Mesothelial cell of epicardium (in vitro differentiated cells): ENCODE data around the gene PIM2. TPM values are rescaled to one million over a fixed set of nuclear protein-coding genes. Genes with fewer than 3 reads are reported as not detected.

Experiments
- DNase-seq, 2 experiments: peaks; one replicate each; pipeline ENCODE4 v3.0.0; 2021; ENCODE audit warnings: low spot score in 2 of 2; ENCODE audit not compliant: unreplicated experiment in 2 of 2
- H3K27ac Mint-ChIP-seq: 2 replicates; pipeline ENCODE4 v1.8.0; 2021; ENCODE audit warnings: mixed read lengths
- H3K27me3 Mint-ChIP-seq: 2 replicates; pipeline ENCODE4 v1.8.0; 2021; ENCODE audit warnings: low read depth, mixed read lengths
- H3K36me3 Mint-ChIP-seq: 2 replicates; pipeline ENCODE4 v1.8.0; 2021; ENCODE audit warnings: mixed read lengths
- H3K4me1 Mint-ChIP-seq: 2 replicates; pipeline ENCODE4 v1.8.0; 2021; ENCODE audit warnings: mixed read lengths
- H3K4me3 Mint-ChIP-seq: 2 replicates; pipeline ENCODE4 v1.8.0; 2021; ENCODE audit warnings: mild to moderate bottlenecking, moderate library complexity, mixed read lengths
- H3K9me3 Mint-ChIP-seq: 2 replicates; pipeline ENCODE4 v1.8.0; 2021; ENCODE audit warnings: mixed read lengths
- total RNA-seq: library from RNA; stranded (reverse); gene quantifications from 3 replicates; pipeline ENCODE4 v1.2.1, GENCODE V29; 2021
- TF ChIP-seq, protein P1 (sequence below): fragments of 200-600 bp; sonication (generic); IDR thresholded peaks from one replicate; pipeline ENCODE4 v1.5.0; 2021; ENCODE audit warnings: antibody characterized with exemption; ENCODE audit not compliant: unreplicated experiment

PIM2 gene
- total RNA-seq, 1 donor from 2014 or later, result 10.3 TPM

DNA sequence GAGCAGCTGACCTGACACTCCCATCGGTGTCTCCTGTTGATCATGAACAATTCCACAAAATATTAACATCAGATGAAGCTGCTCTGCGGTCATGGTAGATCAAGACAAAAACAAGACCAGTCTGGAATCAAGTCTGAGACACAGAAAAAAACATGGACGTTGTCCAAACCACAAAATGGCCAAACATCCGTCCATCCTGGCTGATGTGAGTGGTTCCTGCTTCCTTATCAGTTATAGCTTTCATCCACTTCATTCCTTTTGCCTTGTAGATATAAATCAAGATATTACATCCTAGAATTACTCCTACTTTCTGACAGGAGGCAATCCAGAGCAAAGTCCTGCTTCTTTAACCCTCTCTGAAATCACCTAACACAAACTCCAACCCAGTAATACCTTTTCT lies 54.6 kb downstream of the PIM2 start:
- DNase-seq, result peak in 1 of 2 experiments; percentile 22
- Mint-ChIP-seq H3K36me3 (no peaks in the 10 kb centered on the region), H3K27me3 (no peaks in the 10 kb centered on the region), H3K9me3 (peaks cover 16% of the 10 kb centered on the region), H3K4me3 (no peak overlapping the region), H3K27ac (peak overlapping the region; percentile 73), H3K4me1 (peaks cover 13% of the 10 kb centered on the region)
- TF ChIP-seq, protein P1, sequence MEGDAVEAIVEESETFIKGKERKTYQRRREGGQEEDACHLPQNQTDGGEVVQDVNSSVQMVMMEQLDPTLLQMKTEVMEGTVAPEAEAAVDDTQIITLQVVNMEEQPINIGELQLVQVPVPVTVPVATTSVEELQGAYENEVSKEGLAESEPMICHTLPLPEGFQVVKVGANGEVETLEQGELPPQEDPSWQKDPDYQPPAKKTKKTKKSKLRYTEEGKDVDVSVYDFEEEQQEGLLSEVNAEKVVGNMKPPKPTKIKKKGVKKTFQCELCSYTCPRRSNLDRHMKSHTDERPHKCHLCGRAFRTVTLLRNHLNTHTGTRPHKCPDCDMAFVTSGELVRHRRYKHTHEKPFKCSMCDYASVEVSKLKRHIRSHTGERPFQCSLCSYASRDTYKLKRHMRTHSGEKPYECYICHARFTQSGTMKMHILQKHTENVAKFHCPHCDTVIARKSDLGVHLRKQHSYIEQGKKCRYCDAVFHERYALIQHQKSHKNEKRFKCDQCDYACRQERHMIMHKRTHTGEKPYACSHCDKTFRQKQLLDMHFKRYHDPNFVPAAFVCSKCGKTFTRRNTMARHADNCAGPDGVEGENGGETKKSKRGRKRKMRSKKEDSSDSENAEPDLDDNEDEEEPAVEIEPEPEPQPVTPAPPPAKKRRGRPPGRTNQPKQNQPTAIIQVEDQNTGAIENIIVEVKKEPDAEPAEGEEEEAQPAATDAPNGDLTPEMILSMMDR, result no peak

Other genes with a start within 250 kb of the PIM2 start
- 1.4 to 2.2 TPM (median 1.5 TPM) in 3 replicates for gene WAS, start 235.2 kb downstream of the PIM2 start, total RNA-seq
- gene SUV39H1, start 222.3 kb downstream of the PIM2 start, total RNA-seq, result 5.3 to 6.3 TPM (median 5.4 TPM) in 3 replicates
- gene GLOD5, start 157.3 kb downstream of the PIM2 start, total RNA-seq, result not detected in 3 replicates
- gene GATA1, start 132.4 kb downstream of the PIM2 start, total RNA-seq, result not detected in 3 replicates
- gene HDAC6, start 117.0 kb downstream of the PIM2 start, total RNA-seq, result 196 to 205 TPM (median 200 TPM) in 3 replicates
- gene ERAS, start 92.5 kb downstream of the PIM2 start, total RNA-seq, result 0.33 to 0.63 TPM (median 0.54 TPM) in 3 replicates
- 41.6 to 46.9 TPM (median 42.8 TPM) in 3 replicates for gene PCSK1N, start 83.4 kb downstream of the PIM2 start, total RNA-seq
- gene TIMM17B, start 21.3 kb downstream of the PIM2 start, total RNA-seq, result 64.7 to 68.2 TPM (median 67.6 TPM) in 3 replicates
- gene PQBP1, start 21.1 kb downstream of the PIM2 start, total RNA-seq, result 62.2 to 64.9 TPM (median 64.3 TPM) in 3 replicates
- gene SLC35A2, start 7.4 kb downstream of the PIM2 start, total RNA-seq, result 42.2 to 45.9 TPM (median 43.8 TPM) in 3 replicates
- 64.4 to 66.0 TPM (median 64.5 TPM) in 3 replicates for gene OTUD5, start 38.6 kb upstream of the PIM2 start, total RNA-seq
- gene KCND1, start 52.8 kb upstream of the PIM2 start, total RNA-seq, result 5.1 to 6.1 TPM (median 5.6 TPM) in 3 replicates
- 64.4 to 69.7 TPM (median 68.4 TPM) in 3 replicates for gene GRIPAP1, start 83.2 kb upstream of the PIM2 start, total RNA-seq
- gene TFE3, start 124.3 kb upstream of the PIM2 start, total RNA-seq, result 52.5 to 54.2 TPM (median 53.2 TPM) in 3 replicates
- gene CCDC120, start 140.0 kb upstream of the PIM2 start, total RNA-seq, result 33.5 to 35.1 TPM (median 33.7 TPM) in 3 replicates
- gene PRAF2, start 155.0 kb upstream of the PIM2 start, total RNA-seq, result 30.5 to 32.0 TPM (median 31.7 TPM) in 3 replicates
- 48.6 to 59.9 TPM (median 53.2 TPM) in 3 replicates for gene WDR45, start 160.9 kb upstream of the PIM2 start, total RNA-seq
- gene GPKOW, start 204.7 kb upstream of the PIM2 start, total RNA-seq, result 16.4 to 18.2 TPM (median 17.2 TPM) in 3 replicates
- 6.3 to 7.1 TPM (median 6.4 TPM) in 3 replicates for gene MAGIX, start 243.7 kb upstream of the PIM2 start, total RNA-seq